GM19455 (cell line): ENCODE results near the gene EPB41.

ENCODE experiments used
- ATAC-seq: cut with Tn5 transposase; IDR thresholded peaks from one replicate; pipeline ENCODE4 v1.9.1; 2021; ENCODE audit not compliant: unreplicated experiment

EPB41 gene

DNA sequence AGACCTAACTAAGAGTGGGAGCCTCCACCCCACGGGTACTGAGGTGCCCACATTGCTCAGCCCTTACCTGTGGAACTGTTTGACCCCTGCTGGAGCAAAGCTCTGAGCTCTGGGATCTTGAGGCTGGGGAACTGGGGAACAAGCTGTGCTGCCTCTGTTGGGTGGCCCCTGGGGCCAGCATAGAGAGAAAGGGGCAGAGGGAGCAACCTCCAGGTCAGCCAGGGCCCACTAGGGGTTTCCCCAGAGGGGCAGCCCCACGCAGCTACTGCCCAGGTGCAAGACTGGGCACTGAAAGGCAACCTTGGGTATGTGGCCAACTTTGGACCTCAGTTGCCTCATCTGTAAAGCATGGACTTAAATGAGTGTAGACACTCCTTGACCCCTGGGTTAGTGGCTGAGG is 23.5 kb upstream of the EPB41 start:
- ATAC-seq = no peak

GRCh38 chr1:28891256-28891655 is 23.1 kb upstream of the EPB41 start:
- ATAC-seq = no peak

GRCh38 chr1:28893403-28894102 is 20.8 kb upstream of the EPB41 start:
- ATAC-seq = no peak

GRCh38 chr1:28894785-28895184 is 19.6 kb upstream of the EPB41 start:
- no peak for ATAC-seq

DNA sequence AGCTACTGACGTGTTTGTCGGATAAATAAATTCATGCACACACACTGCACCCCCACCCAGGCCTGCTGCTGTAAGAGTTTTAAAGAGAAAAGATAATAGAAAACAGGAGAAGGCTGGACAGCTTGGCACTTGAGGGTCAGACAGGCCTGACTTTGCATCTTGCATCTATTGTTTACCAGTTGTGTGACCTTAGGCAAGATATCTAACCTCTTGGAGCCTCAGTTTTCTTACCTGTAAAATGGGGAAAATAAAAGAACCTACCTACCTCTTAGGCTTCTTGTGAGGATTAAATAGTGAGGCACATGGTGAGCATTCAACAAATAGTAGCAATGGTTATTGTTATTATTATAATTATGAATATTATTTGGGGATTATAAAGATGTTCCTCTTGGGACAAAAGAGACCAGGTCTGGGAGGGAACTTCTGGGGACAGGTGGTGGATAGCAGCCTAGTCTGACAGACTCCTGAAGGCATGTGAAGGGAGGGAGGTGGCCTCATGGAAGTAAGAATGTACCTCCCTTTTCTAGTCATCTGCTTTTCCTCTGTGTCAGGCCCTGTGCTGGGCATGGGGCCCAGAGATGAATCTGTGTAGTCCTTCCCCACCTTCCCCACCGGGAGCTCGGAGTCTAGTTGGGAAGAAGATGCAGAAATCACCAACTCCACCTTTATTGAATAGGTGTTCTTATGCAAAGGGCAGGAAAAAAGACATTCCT is 18.3 kb upstream of the EPB41 start:
- no peak for ATAC-seq

DNA sequence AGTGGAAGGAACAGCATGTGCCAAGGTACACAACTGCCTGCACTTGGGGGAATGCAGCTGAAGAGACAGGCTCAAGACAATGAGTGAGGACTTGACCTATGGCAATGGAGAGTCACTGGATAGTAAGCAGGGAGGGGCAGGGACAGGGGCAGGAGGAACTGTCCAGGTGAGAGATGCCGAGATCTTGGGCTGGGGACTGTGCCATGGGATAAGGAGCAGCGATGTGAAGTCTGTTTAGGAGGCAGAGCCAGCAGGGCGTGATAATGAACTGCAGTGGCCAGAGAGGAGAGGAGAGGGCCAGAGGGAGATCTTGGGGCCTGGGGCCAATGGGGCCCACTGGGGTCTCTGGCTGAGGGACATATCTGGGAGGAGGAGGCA is 17.8 kb upstream of the EPB41 start:
- ATAC-seq = no peak

GRCh38 chr1:28897789-28898188 is 16.6 kb upstream of the EPB41 start:
- no peak for ATAC-seq

GRCh38 chr1:28898405-28898881 is 15.9 kb upstream of the EPB41 start:
- no peak for ATAC-seq

DNA sequence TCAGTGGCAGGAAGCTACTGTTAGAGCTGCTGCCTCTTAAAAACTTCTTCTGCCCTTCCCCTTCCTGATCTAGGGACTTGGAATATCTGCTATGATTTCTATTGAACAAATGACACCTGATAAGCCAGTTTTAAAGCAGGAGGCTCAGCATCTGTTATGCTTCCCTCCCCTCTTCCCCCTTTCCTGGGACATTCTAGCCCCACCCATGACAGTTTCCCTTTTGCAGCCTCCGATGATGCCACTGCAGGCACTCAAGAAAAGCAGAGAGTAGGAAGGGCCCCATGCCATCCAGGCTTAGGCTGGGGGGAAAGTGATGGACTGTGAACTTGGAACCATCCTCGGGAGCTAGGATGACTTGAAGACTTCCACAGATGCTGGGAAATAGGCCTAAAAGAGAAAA is 15.1 kb upstream of the EPB41 start:
- ATAC-seq = no peak

DNA sequence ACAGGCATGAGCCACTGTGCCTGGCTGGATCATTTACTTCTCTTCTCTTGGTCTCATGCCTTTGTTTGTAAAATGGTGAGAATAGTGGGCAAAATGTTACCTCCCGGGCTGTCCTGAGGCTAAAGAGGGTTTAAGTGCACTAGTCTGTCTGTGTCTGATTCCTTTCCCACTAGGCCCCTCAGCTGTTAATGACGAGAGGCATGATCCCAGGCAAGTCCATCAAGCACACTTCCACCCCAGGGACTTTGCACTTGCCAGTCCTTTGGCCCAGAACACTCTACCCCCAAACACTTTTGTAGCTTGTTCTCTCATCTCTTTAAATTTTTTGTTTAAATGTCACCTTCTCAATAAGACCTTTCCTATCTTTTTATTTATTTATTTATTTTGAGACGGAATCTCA is 13.8 kb upstream of the EPB41 start:
- ATAC-seq = no peak

DNA sequence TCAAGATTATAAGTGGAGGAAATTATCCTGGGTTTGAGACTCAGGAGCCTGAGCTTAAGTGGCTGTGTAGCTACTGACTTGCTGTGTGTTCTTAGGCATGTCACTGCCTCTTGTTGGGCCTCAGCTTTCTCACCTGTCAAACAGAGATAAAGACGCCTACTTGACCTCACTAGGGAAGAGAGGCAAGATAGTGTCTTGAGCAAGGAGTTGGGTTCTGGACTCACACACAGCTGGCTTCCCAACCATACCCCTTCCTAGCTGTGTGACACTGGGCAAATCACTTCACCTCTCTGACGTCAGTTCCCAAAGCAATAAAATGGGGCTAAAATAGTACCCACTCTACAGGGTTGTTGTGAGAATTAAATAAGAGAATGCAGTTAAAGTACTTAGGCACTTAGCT is 11.6 kb upstream of the EPB41 start:
- ATAC-seq = no peak

GRCh38 chr1:28905921-28906666 is 8.3 kb upstream of the EPB41 start:
- no peak for ATAC-seq

DNA sequence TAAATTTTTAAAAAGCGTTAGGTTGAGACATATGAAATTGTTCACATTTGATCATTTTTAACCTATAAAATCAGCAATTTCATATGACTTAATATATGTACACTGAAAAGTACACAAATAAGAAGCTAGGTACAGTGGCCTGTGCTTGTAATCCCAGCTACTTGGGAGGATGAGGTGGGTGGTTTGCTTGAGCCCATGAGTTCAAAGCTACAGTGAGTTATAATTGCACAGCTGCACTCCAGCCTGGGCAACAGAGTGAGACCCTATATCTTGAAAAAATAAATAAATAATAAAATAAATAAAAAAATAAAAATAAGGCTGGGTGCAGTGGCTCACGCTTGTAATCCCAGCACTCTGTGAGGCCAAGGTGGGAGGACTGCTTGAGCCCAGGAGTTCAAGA is 5.2 kb upstream of the EPB41 start:
- ATAC-seq = no peak

DNA sequence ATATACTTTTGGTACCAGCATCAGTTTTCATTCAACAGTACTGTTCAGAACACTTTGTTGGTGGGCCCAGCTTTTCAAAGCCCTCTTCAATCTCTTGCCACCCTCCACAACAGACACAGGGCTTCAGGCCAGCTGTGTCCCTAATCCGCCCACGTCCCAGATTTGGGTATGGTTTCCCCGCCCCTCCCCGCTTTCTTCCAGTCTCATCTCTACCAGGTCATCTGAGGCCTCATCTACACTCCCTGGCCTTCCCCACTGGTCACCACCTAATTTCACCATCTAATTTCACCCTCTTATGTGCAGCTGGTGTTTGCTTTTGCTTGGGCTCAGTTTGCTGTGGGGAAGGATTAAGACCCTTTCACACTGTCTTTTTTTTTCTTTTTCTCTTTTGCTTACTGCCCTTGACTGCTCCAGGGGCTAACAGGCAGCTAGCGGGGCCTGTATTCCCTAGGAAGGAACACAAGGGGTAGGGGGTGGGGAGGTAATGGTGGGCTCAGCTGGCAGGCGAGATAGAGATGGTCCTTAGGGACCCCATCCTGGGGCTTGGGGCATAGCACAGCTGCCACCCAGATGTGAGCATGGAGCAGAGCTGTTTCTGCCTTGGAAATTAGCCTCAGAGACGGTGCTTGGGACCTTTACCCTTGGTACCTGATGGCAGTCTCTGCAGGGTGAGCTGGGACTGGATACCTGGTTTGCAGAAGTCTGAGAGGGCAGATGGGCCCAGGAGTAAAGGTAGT is 3.8 kb upstream of the EPB41 start:
- ATAC-seq = no peak

GRCh38 chr1:28913786-28914227 is 562 bp upstream of the EPB41 start:
- no peak for ATAC-seq

- peak; percentile 23 for ATAC-seq
Measured at GRCh38 chr1:28915031-28915895, 894 bp downstream of the EPB41 start.

GRCh38 chr1:28917757-28918118 is 3.4 kb downstream of the EPB41 start:
- no peak for ATAC-seq

GRCh38 chr1:28921286-28921869 is 7.0 kb downstream of the EPB41 start:
- no peak for ATAC-seq

DNA sequence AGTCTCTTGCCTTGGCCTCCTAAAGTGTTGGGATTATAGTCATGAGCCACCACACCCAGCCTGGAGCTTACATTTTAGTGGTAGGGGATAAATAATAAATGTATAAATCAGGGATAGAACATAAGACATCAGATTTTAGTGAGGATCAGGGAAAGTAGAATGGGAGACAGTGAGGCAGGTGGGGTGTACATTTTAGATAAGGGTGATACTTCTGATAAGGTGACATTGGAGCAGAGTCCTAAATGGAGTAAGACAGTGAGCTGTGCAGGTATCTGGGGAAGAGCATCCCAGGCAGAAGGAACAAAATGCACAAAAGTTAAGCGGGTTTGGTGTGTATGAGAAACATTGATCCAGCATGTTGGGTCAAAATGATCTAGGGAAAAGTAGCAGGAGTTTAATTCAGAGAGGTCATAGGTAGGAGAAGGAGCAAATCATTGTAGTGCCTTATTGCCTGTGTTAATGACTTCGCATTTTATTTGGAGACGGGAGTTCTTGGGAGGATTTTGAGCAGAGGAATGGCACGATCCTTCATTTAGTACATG is 11.1 kb downstream of the EPB41 start:
- ATAC-seq = no peak
